Mucosa of descending colon (tissue), 3 donors: ENCODE measurements around the gene MYO18A. TPM values are rescaled to one million over a fixed set of nuclear protein-coding genes. Genes with fewer than 3 reads are reported as not detected.
"Not testable (repeated sequence)": the region's sequence is repeated elsewhere in the genome, so short reads cannot be mapped to it uniquely, and the experiment has no call there.

Source experiments
- ATAC-seq: fragments of 200-7000 bp; cut with Tn5 transposase; one replicate; pipeline ENCODE4 v1.9.1; 2020; ENCODE audit warnings: mild to moderate bottlenecking, moderate library complexity
- DNase-seq, 3 donors: peaks; one replicate each; pipeline ENCODE4 v3.0.0-alpha.2; 2020
- H3K36me3 ChIP-seq: fragments of 200-600 bp; one replicate; pipeline ENCODE4 v1.8.0; 2021; ENCODE audit warnings: low read depth, mild to moderate bottlenecking
- H3K4me1 ChIP-seq: fragments of 200-600 bp; one replicate; pipeline ENCODE4 v1.8.0; 2021; ENCODE audit warnings: low read depth, mild to moderate bottlenecking
- H3K4me3 ChIP-seq: fragments of 200-600 bp; one replicate; pipeline ENCODE4 v1.8.0; 2021; ENCODE audit warnings: mild to moderate bottlenecking
- H3K9me3 ChIP-seq: fragments of 200-600 bp; one replicate; pipeline ENCODE4 v1.8.0; 2021; ENCODE audit warnings: mild to moderate bottlenecking
- CTCF ChIP-seq: fragments of 200-600 bp; IDR thresholded peaks from one replicate; pipeline ENCODE4 v1.8.0; 2022; ENCODE audit warnings: antibody characterized with exemption, mild to moderate bottlenecking
- intact Hi-C, 2 donors: fragments of 100-400 bp; cut with DNase I in 1 of 2; cut with micrococcal nuclease in 1 of 2; formaldehyde crosslinking; loops; one replicate each; pipeline versions ENCODE4 v1.11.0 to v1.11.1; 2022; cut with DNase I, micrococcal nuclease
- total RNA-seq, 3 donors: library from RNA; stranded (reverse); fragmentation: NEBNext Ultra II Directional in 2 of 3; extraction: Animal tissue kit (Norgen Biotek cat#: 25700) in 2 of 3; gene quantifications; one replicate each; pipeline versions ENCODE4 v1.2.1 to v1.2.4, GENCODE V29; 2021 to 2023
- donor health status: DM: no; HTN: no; CAD: no; lungs with moderate emphysema.
- donor health status: DM: no; HTN: no; CAD: no.
- donor health status: DM: no; HTN: yes; CAD: no.

Gene MYO18A
- total RNA-seq, 3 donors from 2014 or later, result 84.9 to 111 (median 93.3) TPM

GRCh38 chr17:29148257-29148789 lies 31.9 kb downstream of the MYO18A start:
- no peak for ATAC-seq

GRCh38 chr17:29147682-29148081 lies 32.5 kb downstream of the MYO18A start:
- no peak overlapping the region for H3K4me3 ChIP-seq
- ATAC-seq (no peak), DNase-seq (no peak)
- no peaks in the 10 kb centered on the region for H3K36me3 ChIP-seq
- no peaks in the 10 kb centered on the region for H3K9me3 ChIP-seq
- TF ChIP-seq CTCF, result no peak
- peaks cover 11% of the 10 kb centered on the region for H3K4me1 ChIP-seq
- intact Hi-C loops, result loop anchor here in 1 of 2 donors (5.0 kb wide), 2 partner anchors 35 to 70 kb away; partner anchors contain the start of gene MYO18A

More at GRCh38 chr17:29148257-29148789, 31.9 kb downstream of the MYO18A start:
- Histone ChIP-seq H3K4me1 (peaks cover 11% of the 10 kb centered on the region), H3K36me3 (no peaks in the 10 kb centered on the region), H3K9me3 (no peaks in the 10 kb centered on the region), H3K4me3 (no peak overlapping the region)
- TF ChIP-seq CTCF, result no peak
- no peak for DNase-seq
- intact Hi-C loops, result loop anchor here in 1 of 2 donors (5.0 kb wide), 2 partner anchors 34 to 69 kb away; partner anchors contain the start of gene MYO18A

GRCh38 chr17:29147228-29147627 lies 33.0 kb downstream of the MYO18A start:
- H3K4me1 ChIP-seq, result peaks cover 11% of the 10 kb centered on the region
- not testable (repeated sequence) for H3K9me3 ChIP-seq, H3K36me3 ChIP-seq, ATAC-seq, DNase-seq, H3K4me3 ChIP-seq
- intact Hi-C loops, result loop anchor here in 1 of 2 donors (5.0 kb wide), 2 partner anchors 35 to 70 kb away; partner anchors contain the start of gene MYO18A

GRCh38 chr17:29146369-29146972 lies 33.7 kb downstream of the MYO18A start:
- DNase-seq, result no peak
- intact Hi-C loops, result loop anchor here in 1 of 2 donors (5.0 kb wide), 2 partner anchors 36 to 71 kb away; partner anchors contain the start of gene MYO18A
- no peak for ATAC-seq
- Histone ChIP-seq H3K9me3 (no peaks in the 10 kb centered on the region), H3K4me3 (no peak overlapping the region), H3K36me3 (no peaks in the 10 kb centered on the region), H3K4me1 (peaks cover 11% of the 10 kb centered on the region)
- TF ChIP-seq CTCF, result no peak

GRCh38 chr17:29145289-29146073 lies 34.7 kb downstream of the MYO18A start:
- Histone ChIP-seq H3K36me3 (no peaks in the 10 kb centered on the region), H3K4me3 (no peak overlapping the region), H3K9me3 (no peaks in the 10 kb centered on the region), H3K4me1 (peaks cover 19% of the 10 kb centered on the region)
- intact Hi-C loops, result loop anchor here in 1 of 2 donors (5.0 kb wide), 2 partner anchors 37 to 72 kb away; partner anchors contain the start of gene MYO18A
- peak; percentile 56 to 68 (median 60) for DNase-seq
- ATAC-seq, result peak; percentile 60
- TF ChIP-seq CTCF, result peak; percentile 46

GRCh38 chr17:29143894-29144293 lies 36.3 kb downstream of the MYO18A start:
- DNase-seq (no peak), ATAC-seq (no peak)
- no peak overlapping the region for H3K4me3 ChIP-seq
- no peaks in the 10 kb centered on the region for H3K36me3 ChIP-seq
- H3K4me1 ChIP-seq, result peaks cover 16% of the 10 kb centered on the region
- no peaks in the 10 kb centered on the region for H3K9me3 ChIP-seq
- intact Hi-C loops, result no loop called here
- TF ChIP-seq CTCF, result no peak
